ACC112 (cell line): ENCODE results near the gene GALT.

Experiments used
- H2AFZ ChIP-seq: fragments of 200-600 bp; sonication (generic); one replicate; pipeline ENCODE4 v1.6.0; 2017; ENCODE audit warnings: antibody characterized with exemption, low read length; ENCODE audit not compliant: unreplicated experiment
- H3K27ac ChIP-seq: fragments of 200-600 bp; sonication (generic); 2 replicates; pipeline ENCODE4 v1.5.1; 2014; ENCODE audit warnings: low read depth, mild to moderate bottlenecking, antibody characterized with exemption, low read length, moderate library complexity
- H3K27me3 ChIP-seq: fragments of 200-600 bp; sonication (generic); 2 replicates; pipeline ENCODE4 v1.6.1; 2014; ENCODE audit warnings: mild to moderate bottlenecking, antibody characterized with exemption, low read length, moderate library complexity, mixed read lengths; ENCODE audit not compliant: insufficient read depth
- H3K36me3 ChIP-seq: fragments of 200-600 bp; sonication (generic); 2 replicates; pipeline ENCODE4 v1.6.1; 2016; ENCODE audit warnings: mild to moderate bottlenecking, antibody characterized with exemption, low read length, moderate library complexity, mixed read lengths; ENCODE audit not compliant: insufficient read depth
- H3K4me1 ChIP-seq: fragments of 200-600 bp; sonication (generic); one replicate; pipeline ENCODE4 v1.6.1; 2016; ENCODE audit warnings: low read length, mixed read lengths; ENCODE audit not compliant: insufficient read depth, unreplicated experiment, control insufficient read depth
- H3K4me3 ChIP-seq: fragments of 200-600 bp; sonication (generic); 2 replicates; pipeline ENCODE4 v1.5.1; 2014; ENCODE audit warnings: mild to moderate bottlenecking, low read depth, low read length
- H3K79me2 ChIP-seq: fragments of 200-600 bp; sonication (generic); one replicate; pipeline ENCODE4 v1.6.0; 2016; ENCODE audit warnings: low read length; ENCODE audit not compliant: control insufficient read depth, unreplicated experiment, insufficient read depth

The GALT gene

DNA sequence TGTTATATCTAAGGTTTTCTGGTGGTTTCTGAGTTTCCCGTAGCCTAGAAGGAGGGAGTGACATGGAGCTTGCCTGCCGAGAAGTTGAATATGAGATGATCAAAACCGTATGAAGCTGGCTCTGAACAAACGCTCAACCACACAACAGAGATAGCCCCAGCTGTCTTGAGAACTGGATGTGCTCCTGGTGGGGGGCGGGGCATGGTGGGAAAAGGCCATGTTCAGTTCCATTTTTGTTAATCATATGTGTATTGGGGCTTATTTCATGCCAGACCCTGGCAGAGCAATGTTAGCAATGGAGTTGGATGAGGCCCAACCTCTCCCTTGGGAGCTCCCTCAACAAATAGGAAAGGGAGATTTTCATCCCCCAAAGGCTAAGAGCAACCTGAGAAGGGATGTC lies 39.8 kb downstream of the GALT start:
- no peak overlapping the region for H2AFZ ChIP-seq
- no peaks in the 10 kb centered on the region for H3K27me3 ChIP-seq
- H3K36me3 ChIP-seq = no peaks in the 10 kb centered on the region
- no peak overlapping the region for H3K27ac ChIP-seq
- H3K4me1 ChIP-seq = peaks cover 9% of the 10 kb centered on the region
- H3K4me3 ChIP-seq = no peak overlapping the region
- H3K79me2 ChIP-seq = no peaks in the 10 kb centered on the region

DNA sequence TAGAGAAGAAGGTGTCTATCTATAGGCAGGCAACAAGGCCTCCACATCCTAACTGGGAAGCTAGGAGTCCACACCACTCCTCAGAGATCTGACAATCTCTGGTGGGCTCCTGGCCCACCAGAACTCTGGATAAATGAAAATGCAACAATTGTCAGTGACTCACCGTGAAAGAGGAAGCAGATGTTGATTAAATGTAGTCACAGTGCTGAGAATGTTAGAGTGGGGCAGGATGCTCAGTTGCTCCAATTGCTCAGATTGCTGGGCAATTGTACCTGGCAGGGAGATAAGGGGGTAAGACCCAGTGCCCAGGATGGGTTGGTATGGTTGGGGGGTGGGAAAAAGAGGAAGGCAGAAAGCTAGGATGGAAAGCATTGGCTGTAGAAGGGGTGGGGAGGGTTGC lies 40.3 kb downstream of the GALT start:
- H3K27ac ChIP-seq = no peak overlapping the region

DNA sequence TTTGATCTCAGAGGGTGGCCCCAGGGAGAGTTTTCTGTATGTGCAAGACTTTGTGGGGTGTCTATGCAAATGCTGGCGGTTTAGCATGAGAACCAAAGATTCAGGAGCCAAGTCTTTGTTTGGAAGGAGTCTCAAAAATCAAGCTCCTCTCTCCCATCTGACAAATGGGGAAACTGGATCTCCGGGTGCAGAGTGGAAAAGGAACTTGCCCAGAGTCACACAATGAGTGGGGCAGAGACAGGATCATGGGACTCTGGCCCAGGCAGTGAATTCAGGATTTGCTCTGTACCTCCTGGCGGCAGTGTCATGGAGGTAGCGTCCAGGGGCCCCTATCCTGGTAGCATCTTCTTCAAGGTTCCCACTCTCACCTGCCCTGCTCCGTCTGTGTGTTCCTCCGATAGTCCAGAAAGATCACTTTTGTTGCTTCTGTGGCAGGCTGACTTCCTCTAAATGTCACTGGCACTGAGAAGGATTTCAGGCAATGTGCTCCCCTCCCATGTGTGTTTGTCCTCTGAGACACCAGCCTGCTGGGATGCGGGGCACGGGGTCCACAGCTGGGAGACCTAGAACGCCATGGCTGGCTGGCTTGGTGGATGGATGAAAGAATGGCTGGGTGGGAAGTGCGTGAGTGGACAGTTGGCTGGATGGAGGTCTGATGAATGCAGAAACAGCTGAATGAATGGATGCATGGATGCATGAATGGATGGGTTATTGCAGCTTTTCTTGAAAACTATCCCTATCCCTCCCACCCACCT lies 41.0 kb downstream of the GALT start:
- Histone ChIP-seq H3K79me2 (no peaks in the 10 kb centered on the region), H2AFZ (no peak overlapping the region), H3K4me3 (no peak overlapping the region), H3K4me1 (peaks cover 9% of the 10 kb centered on the region), H3K27ac (no peak overlapping the region), H3K27me3 (no peaks in the 10 kb centered on the region), H3K36me3 (no peaks in the 10 kb centered on the region)

More for the DNA sequence above, 40.3 kb downstream of the GALT start:
- Histone ChIP-seq H3K4me1 (peaks cover 9% of the 10 kb centered on the region), H3K79me2 (no peaks in the 10 kb centered on the region), H3K4me3 (no peak overlapping the region), H3K27me3 (no peaks in the 10 kb centered on the region), H3K36me3 (no peaks in the 10 kb centered on the region), H2AFZ (no peak overlapping the region)

DNA sequence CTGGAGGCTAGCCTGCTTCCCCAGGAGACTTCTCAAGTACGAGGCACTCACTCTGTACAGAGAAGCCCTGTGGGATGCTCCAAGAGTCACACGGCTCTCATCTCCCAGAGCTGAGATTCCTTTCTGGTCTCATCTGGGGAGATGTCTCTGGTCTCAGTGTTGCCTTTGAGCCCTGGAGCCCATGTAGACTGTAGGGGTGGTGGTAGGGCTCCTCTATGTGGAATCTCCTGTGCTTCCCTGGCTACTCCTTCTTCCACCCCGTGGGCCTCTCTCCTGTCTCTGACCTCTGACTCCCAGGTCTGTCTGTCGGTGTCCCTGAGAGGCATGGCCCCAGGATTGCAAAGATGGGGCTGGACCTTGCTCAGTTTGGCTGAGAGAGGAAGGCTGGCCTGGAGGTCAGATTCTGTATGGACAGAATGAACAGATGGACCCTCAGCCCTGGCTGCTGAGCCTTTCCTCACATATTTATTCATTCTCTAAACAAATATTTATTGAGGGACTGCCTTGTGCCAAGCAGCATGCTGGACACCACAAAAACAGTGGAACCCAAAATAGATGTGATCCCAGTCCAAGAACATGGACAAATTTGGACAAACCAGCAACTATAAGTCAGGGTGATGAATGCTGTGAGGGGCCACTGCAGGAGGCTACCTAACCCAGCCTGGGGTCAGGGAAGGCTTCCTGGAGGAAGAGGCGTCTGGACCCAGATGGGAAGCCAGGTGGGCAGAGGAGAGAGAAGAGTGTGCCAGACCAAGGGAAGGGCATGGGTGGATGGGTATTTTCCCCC lies 42.0 kb downstream of the GALT start:
- no peak overlapping the region for H3K4me3 ChIP-seq
- H3K4me1 ChIP-seq = peaks cover 9% of the 10 kb centered on the region
- no peaks in the 10 kb centered on the region for H3K27me3 ChIP-seq
- no peaks in the 10 kb centered on the region for H3K36me3 ChIP-seq
- H3K27ac ChIP-seq = no peak overlapping the region
- H3K79me2 ChIP-seq = no peaks in the 10 kb centered on the region
- H2AFZ ChIP-seq = no peak overlapping the region

DNA sequence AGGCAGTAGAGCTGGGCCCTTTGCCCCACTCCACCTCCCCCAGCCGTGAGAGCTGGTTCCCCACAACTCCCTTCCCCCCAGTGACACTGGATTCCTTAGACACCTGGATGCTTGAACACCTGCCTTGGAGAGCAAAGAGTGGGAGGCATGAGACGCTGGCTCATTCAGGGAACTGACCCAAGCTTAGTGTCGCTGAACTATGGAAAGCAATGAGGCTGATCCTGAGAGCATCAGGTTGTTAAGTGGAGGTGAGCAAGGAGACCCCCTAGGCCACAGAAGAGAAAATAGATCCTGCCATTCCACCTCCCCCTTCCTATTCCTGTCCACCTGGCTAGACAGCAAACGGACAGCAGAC lies 42.6 kb downstream of the GALT start:
- H3K36me3 ChIP-seq = no peaks in the 10 kb centered on the region
- H3K27ac ChIP-seq = no peak overlapping the region
- peaks cover 9% of the 10 kb centered on the region for H3K4me1 ChIP-seq
- no peaks in the 10 kb centered on the region for H3K79me2 ChIP-seq
- no peak overlapping the region for H3K4me3 ChIP-seq
- H3K27me3 ChIP-seq = no peaks in the 10 kb centered on the region
- no peak overlapping the region for H2AFZ ChIP-seq

DNA sequence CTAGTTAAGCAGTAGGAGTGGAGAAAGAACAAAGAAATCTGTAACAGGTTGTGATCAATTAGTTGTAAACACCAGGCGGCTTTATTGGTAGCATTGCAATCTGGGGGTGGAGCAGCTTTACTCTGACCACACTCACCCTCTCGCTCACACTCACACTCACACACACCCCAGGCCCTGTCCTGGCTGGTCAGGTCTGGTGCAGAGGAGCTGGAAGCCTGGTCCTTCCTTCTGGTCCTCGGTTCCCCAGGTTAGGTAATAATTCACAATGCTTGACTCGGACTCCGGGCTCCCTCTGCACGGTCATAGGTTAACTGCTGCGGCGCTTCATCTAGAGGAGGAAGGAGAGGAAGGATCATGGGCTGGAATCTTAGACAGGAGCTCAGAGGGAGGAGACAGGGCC lies 43.0 kb downstream of the GALT start:
- no peaks in the 10 kb centered on the region for H3K27me3 ChIP-seq
- peaks cover 9% of the 10 kb centered on the region for H3K4me1 ChIP-seq
- H3K4me3 ChIP-seq = no peak overlapping the region
- H3K79me2 ChIP-seq = no peaks in the 10 kb centered on the region
- H3K36me3 ChIP-seq = no peaks in the 10 kb centered on the region
- H2AFZ ChIP-seq = no peak overlapping the region
- H3K27ac ChIP-seq = no peak overlapping the region

DNA sequence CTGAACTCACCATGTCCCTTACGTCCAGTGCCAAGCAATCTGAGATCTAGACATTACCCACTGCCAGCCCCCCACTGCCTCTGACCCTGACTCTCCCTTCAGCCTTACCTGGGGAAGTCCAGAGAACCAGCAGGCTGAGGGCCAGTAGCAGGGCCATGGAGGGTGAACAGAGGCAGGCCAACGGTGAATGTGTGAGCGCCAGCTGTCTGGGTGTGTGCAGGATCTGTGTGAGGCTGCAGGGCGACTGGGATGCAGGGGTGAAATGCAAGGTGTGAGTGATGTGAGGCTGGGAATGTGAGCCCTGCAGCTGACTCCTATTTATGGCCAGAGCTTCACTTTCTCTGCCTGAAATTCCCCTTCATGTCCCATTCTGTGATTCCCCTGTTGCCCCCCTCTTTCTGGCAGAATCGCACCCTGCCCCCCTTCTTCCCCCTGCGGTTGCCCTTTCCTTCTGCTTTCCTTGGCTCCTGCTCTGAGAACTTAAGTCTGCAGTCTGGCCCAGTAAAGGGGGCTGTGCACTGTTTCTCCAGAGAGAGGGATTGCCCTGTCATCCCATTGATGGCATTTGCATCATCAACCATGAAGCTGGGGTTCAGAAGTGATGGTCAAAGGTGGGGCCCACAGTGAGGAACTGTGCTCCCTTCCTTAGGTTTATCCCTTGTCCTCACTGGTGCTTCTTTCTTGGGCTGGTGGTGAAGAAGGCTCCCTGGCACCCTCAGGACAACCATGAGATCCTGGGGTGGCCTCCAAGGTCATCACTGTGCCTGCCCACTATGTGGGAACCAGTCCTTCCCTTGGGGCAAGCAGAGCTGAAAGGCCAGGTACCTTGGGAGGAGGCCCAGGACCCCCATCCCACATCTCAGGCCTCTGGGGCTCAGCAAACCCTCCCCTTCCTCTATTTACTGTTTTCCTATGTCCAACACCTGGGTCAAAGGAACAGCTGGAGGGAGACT lies 44.8 kb downstream of the GALT start, which contains the start of gene CCL19:
TSS of gene CCL19 (minus strand) at position 294 of the 953 bp plus-strand sequence. CDS start at position 157, 137 bp downstream.
- Histone ChIP-seq H3K4me3 (no peak within 1 kb of the TSS), H3K36me3 (no peaks in the 10 kb centered on the region), H3K27ac (no peak within 1 kb of the TSS)

DNA sequence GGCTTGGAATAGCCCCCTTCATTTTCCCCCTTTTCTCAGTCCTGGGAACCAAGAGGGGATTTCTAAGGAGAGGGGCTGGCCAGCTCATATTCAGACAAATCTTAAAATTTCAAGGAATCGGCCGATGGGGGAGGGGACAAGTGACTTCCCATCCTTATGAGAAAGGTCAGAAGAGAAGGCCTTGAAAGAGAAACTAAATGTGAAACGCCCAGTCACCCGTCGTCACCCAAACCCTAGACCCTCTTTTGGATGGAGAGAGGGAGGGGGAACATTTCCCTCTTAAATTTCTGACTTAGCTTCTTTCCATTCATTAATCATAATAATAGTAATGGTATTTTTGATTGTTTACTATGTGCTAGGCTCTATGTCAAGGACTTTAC lies 45.5 kb downstream of the GALT start:
- Histone ChIP-seq H3K27me3 (no peaks in the 10 kb centered on the region), H3K36me3 (no peaks in the 10 kb centered on the region), H3K4me3 (no peak overlapping the region), H3K79me2 (no peaks in the 10 kb centered on the region), H3K4me1 (peaks cover 2% of the 10 kb centered on the region), H2AFZ (no peak overlapping the region), H3K27ac (no peak overlapping the region)

More for the DNA sequence above, 44.8 kb downstream of the GALT start, which contains the start of gene CCL19:
- H3K4me1 ChIP-seq = peaks cover 8% of the 10 kb centered on the region
- no peak within 1 kb of the TSS for H2AFZ ChIP-seq
- no peaks in the 10 kb centered on the region for H3K79me2 ChIP-seq
- no peaks in the 10 kb centered on the region for H3K27me3 ChIP-seq

DNA sequence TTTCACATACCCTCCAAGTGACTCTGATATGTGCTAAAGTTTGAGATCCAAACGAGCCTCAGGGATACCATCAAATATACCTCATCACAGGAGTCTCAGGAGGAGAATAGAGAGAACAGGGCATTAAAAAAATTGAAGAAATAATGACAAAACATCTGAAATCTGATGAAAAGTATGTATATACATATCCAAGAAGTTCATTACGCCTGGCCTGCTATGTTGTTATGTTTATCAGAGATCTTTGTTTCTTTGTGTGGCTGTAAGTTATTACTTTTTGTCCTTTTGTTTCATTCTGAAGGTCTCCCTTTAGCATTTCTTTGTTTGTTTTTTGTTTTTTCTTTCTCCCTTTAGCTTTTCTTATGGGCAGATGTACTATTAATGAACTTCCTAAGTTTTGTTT lies 47.1 kb downstream of the GALT start:
- no peaks in the 10 kb centered on the region for H3K4me1 ChIP-seq

DNA sequence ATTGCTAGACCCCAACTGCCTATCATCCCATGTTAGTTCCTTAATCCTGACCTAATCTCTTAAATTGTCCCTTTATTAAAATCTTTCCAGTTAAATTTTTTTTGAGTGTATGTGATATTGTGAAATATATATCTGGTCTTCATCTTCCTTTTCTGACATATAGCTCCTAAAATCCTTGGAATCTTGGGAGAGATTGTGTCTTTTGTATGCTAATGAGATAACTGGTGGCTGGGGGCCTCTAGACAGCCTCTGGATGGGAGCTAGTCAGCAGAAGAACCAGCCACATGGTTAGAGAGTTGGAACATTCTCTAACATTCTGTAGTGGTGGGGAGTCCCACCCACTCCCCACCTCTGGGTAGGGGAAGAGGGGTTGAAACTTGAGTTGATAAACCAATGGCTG lies 48.3 kb downstream of the GALT start:
- Histone ChIP-seq H3K4me3 (no peak overlapping the region), H3K79me2 (no peaks in the 10 kb centered on the region), H2AFZ (no peak overlapping the region), H3K36me3 (no peaks in the 10 kb centered on the region), H3K27ac (no peak overlapping the region), H3K4me1 (no peaks in the 10 kb centered on the region), H3K27me3 (0 out of 2 replicates have a peak, but pooled peaks cover 6% of the 10 kb centered on the region)

More for the DNA sequence above, 47.1 kb downstream of the GALT start:
- Histone ChIP-seq H3K79me2 (no peaks in the 10 kb centered on the region), H3K36me3 (no peaks in the 10 kb centered on the region), H3K4me3 (no peak overlapping the region), H3K27me3 (no peaks in the 10 kb centered on the region), H2AFZ (no peak overlapping the region), H3K27ac (no peak overlapping the region)
